ENCODE data around the gene NOXRED1.

NOXRED1 gene

GRCh38 chr14:77438596-77438995, 15.3 kb upstream of the NOXRED1 start:
- Histone ChIP-seq H3K4me2 (ENCODE audit: low read length, poor library complexity, severe bottlenecking) (no peak overlapping the region), H3K23ac (ENCODE audit: low read length in 2 of 2) (no peak overlapping the region), H3K4me3 (ENCODE audit: insufficient read depth in 1 of 2, low read depth in 1 of 2, low read length in 2 of 2) (no peak overlapping the region), H3K27ac (ENCODE audit: low read length, poor library complexity, severe bottlenecking) (no peak overlapping the region), H2BK5ac (ENCODE audit: low read depth, low read length, poor library complexity, severe bottlenecking) (no peak overlapping the region), H3K9me3 (ENCODE audit: control insufficient read depth, low read length) (no peaks in the 10 kb centered on the region), H2AK5ac (ENCODE audit: low read length, severe bottlenecking) (no peak overlapping the region), H3K14ac (ENCODE audit: low read length in 2 of 2) (no peak overlapping the region), H2BK120ac (ENCODE audit: low read depth, low read length) (no peak overlapping the region), H2BK15ac (ENCODE audit: low read depth, poor library complexity, severe bottlenecking) (no peak overlapping the region), H3K4ac (ENCODE audit: low read depth in 1 of 2, low read length in 2 of 2) (no peak overlapping the region), H3K18ac (ENCODE audit: low read depth in 1 of 2, low read length in 2 of 2) (no peak overlapping the region), H2BK12ac (ENCODE audit: low read length in 2 of 2) (no peak overlapping the region), H2AFZ (ENCODE audit: low read depth, low read length) (no peak overlapping the region), H3K9ac (ENCODE audit: low read length) (no peak overlapping the region), H3K27me3 (ENCODE audit: control insufficient read depth in 1 of 2, insufficient read depth in 1 of 2, low read length in 2 of 2) (no peaks in the 10 kb centered on the region), H4K91ac (ENCODE audit: low read length) (no peak overlapping the region), H3K79me1 (replicated peaks; ENCODE audit: low read length, poor library complexity, severe bottlenecking) (no peaks in the 10 kb centered on the region), H3K36me3 (ENCODE audit: control insufficient read depth in 1 of 2, insufficient read depth in 2 of 2, low read depth in 1 of 2, low read length in 2 of 2) (peaks cover 25 to 92% of the 10 kb centered on the region in 2 experiments), H4K8ac (ENCODE audit: low read length) (no peak overlapping the region), H3K4me1 (ENCODE audit: control insufficient read depth, insufficient read depth, low read depth, low read length) (no peaks in the 10 kb centered on the region)
- no CpG with 5 or more reads among the region's 1 CpG for WGBS
- no peak for DNase-seq

GRCh38 chr14:77436042-77436441, 12.7 kb upstream of the NOXRED1 start:
- Histone ChIP-seq H3K4me1 (ENCODE audit: control insufficient read depth, insufficient read depth, low read depth, low read length) (no peaks in the 10 kb centered on the region), H3K14ac (ENCODE audit: low read length in 2 of 2) (no peak overlapping the region), H3K23ac (ENCODE audit: low read length in 2 of 2) (no peak overlapping the region), H3K18ac (ENCODE audit: low read depth in 1 of 2, low read length in 2 of 2) (no peak overlapping the region), H3K79me1 (replicated peaks; ENCODE audit: low read length, poor library complexity, severe bottlenecking) (no peaks in the 10 kb centered on the region), H3K4ac (ENCODE audit: low read depth in 1 of 2, low read length in 2 of 2) (no peak overlapping the region), H2BK12ac (ENCODE audit: low read length in 2 of 2) (no peak overlapping the region), H2AFZ (ENCODE audit: low read depth, low read length) (no peak overlapping the region), H2BK120ac (ENCODE audit: low read depth, low read length) (no peak overlapping the region), H3K4me2 (ENCODE audit: low read length, poor library complexity, severe bottlenecking) (no peak overlapping the region), H3K27ac (ENCODE audit: low read length, poor library complexity, severe bottlenecking) (no peak overlapping the region), H3K9me3 (ENCODE audit: control insufficient read depth, low read length) (no peaks in the 10 kb centered on the region), H4K91ac (ENCODE audit: low read length) (no peak overlapping the region), H3K9ac (ENCODE audit: low read length) (no peak overlapping the region), H2BK15ac (ENCODE audit: low read depth, poor library complexity, severe bottlenecking) (no peak overlapping the region), H3K27me3 (ENCODE audit: control insufficient read depth in 1 of 2, insufficient read depth in 1 of 2, low read length in 2 of 2) (no peaks in the 10 kb centered on the region), H3K4me3 (ENCODE audit: insufficient read depth in 1 of 2, low read depth in 1 of 2, low read length in 2 of 2) (no peak overlapping the region), H2AK5ac (ENCODE audit: low read length, severe bottlenecking) (no peak overlapping the region), H3K36me3 (ENCODE audit: control insufficient read depth in 1 of 2, insufficient read depth in 2 of 2, low read depth in 1 of 2, low read length in 2 of 2) (peaks cover 13 to 87% of the 10 kb centered on the region in 2 experiments), H2BK5ac (ENCODE audit: low read depth, low read length, poor library complexity, severe bottlenecking) (no peak overlapping the region), H4K8ac (ENCODE audit: low read length) (no peak overlapping the region)
- WGBS: 100% methylated on average over 3 of the region's 3 CpGs
- DNase-seq: no peak

GRCh38 chr14:77426396-77426795, 3.1 kb upstream of the NOXRED1 start:
- Histone ChIP-seq H3K14ac (ENCODE audit: low read length in 2 of 2) (no peak overlapping the region), H4K91ac (ENCODE audit: low read length) (no peak overlapping the region), H3K9ac (ENCODE audit: low read length) (no peak overlapping the region), H3K18ac (ENCODE audit: low read depth in 1 of 2, low read length in 2 of 2) (no peak overlapping the region), H2BK120ac (ENCODE audit: low read depth, low read length) (no peak overlapping the region), H3K9me3 (ENCODE audit: control insufficient read depth, low read length) (no peaks in the 10 kb centered on the region), H3K4me3 (ENCODE audit: insufficient read depth in 1 of 2, low read depth in 1 of 2, low read length in 2 of 2) (no peak overlapping the region), H3K27me3 (ENCODE audit: control insufficient read depth in 1 of 2, insufficient read depth in 1 of 2, low read length in 2 of 2) (no peaks in the 10 kb centered on the region), H3K23ac (ENCODE audit: low read length in 2 of 2) (no peak overlapping the region), H3K36me3 (ENCODE audit: control insufficient read depth in 1 of 2, insufficient read depth in 2 of 2, low read depth in 1 of 2, low read length in 2 of 2) (peaks cover 34 to 94% of the 10 kb centered on the region in 2 experiments), H2AFZ (ENCODE audit: low read depth, low read length) (no peak overlapping the region), H2BK15ac (ENCODE audit: low read depth, poor library complexity, severe bottlenecking) (no peak overlapping the region), H3K79me1 (replicated peaks; ENCODE audit: low read length, poor library complexity, severe bottlenecking) (no peaks in the 10 kb centered on the region), H2BK5ac (ENCODE audit: low read depth, low read length, poor library complexity, severe bottlenecking) (no peak overlapping the region), H3K4me2 (ENCODE audit: low read length, poor library complexity, severe bottlenecking) (no peak overlapping the region), H4K8ac (ENCODE audit: low read length) (no peak overlapping the region), H2BK12ac (ENCODE audit: low read length in 2 of 2) (no peak overlapping the region), H3K27ac (ENCODE audit: low read length, poor library complexity, severe bottlenecking) (no peak overlapping the region), H2AK5ac (ENCODE audit: low read length, severe bottlenecking) (no peak overlapping the region), H3K4me1 (ENCODE audit: control insufficient read depth, insufficient read depth, low read depth, low read length) (no peaks in the 10 kb centered on the region), H3K4ac (ENCODE audit: low read depth in 1 of 2, low read length in 2 of 2) (no peak overlapping the region)
- WGBS: 91% methylated on average over 2 of the region's 3 CpGs
- no peak for DNase-seq

DNA sequence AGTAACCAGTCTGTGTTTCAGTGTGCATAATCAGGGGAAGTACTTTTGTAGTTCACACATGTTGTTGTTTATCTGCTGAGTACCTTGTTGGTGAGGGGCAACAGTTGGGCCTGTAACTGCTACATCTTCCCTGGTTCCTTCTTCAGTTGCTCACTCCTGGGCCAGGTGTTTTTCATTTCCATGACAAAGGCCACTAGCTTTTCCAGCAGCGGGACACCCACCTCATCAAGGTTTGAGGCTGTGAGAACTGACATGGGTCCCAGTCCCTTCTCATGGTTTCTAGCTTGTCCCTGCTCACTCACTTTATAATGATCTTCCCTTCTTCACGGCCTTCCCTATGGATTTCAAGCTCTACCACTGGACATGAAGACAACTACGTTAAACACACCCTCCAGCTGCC, 1.5 kb upstream of the NOXRED1 start:
- DNase-seq: no peak
- H3K79me1 ChIP-seq (replicated peaks; ENCODE audit: low read length, poor library complexity, severe bottlenecking): no peaks in the 10 kb centered on the region
- no peak overlapping the region for H3K4me2 ChIP-seq (ENCODE audit: low read length, poor library complexity, severe bottlenecking)
- no peak overlapping the region for H3K4me3 ChIP-seq (ENCODE audit: insufficient read depth in 1 of 2, low read depth in 1 of 2, low read length in 2 of 2)
- peaks cover 34 to 91% of the 10 kb centered on the region in 2 experiments for H3K36me3 ChIP-seq (ENCODE audit: control insufficient read depth in 1 of 2, insufficient read depth in 2 of 2, low read depth in 1 of 2, low read length in 2 of 2)
- H4K91ac ChIP-seq (ENCODE audit: low read length): no peak overlapping the region
- WGBS: 92% methylated on average over 3 of the region's 3 CpGs
- no peak overlapping the region for H3K18ac ChIP-seq (ENCODE audit: low read depth in 1 of 2, low read length in 2 of 2)
- no peak overlapping the region for H2BK15ac ChIP-seq (ENCODE audit: low read depth, poor library complexity, severe bottlenecking)
- H2AK5ac ChIP-seq (ENCODE audit: low read length, severe bottlenecking): no peak overlapping the region
- H3K27me3 ChIP-seq (ENCODE audit: control insufficient read depth in 1 of 2, insufficient read depth in 1 of 2, low read length in 2 of 2): no peaks in the 10 kb centered on the region
- no peak overlapping the region for H3K9ac ChIP-seq (ENCODE audit: low read length)
- no peaks in the 10 kb centered on the region for H3K4me1 ChIP-seq (ENCODE audit: control insufficient read depth, insufficient read depth, low read depth, low read length)
- H2BK120ac ChIP-seq (ENCODE audit: low read depth, low read length): no peak overlapping the region
- peaks cover 13% of the 10 kb centered on the region for H3K9me3 ChIP-seq (ENCODE audit: control insufficient read depth, low read length)
- no peak overlapping the region for H3K23ac ChIP-seq (ENCODE audit: low read length in 2 of 2)
- H2AFZ ChIP-seq (ENCODE audit: low read depth, low read length): no peak overlapping the region
- H2BK5ac ChIP-seq (ENCODE audit: low read depth, low read length, poor library complexity, severe bottlenecking): no peak overlapping the region
- H3K14ac ChIP-seq (ENCODE audit: low read length in 2 of 2): no peak overlapping the region
- H4K8ac ChIP-seq (ENCODE audit: low read length): no peak overlapping the region
- no peak overlapping the region for H3K27ac ChIP-seq (ENCODE audit: low read length, poor library complexity, severe bottlenecking)
- H2BK12ac ChIP-seq (ENCODE audit: low read length in 2 of 2): no peak overlapping the region
- H3K4ac ChIP-seq (ENCODE audit: low read depth in 1 of 2, low read length in 2 of 2): no peak overlapping the region

Data from mesenchymal stem cell (in vitro differentiated cells and primary cell).